Measurements from ENCODE around the gene TSR1.
A peak's percentile ranks its signal among the peaks of the same experiment; 100 is the strongest.
"Not testable (repeated sequence)": the region's sequence is repeated elsewhere in the genome, so short reads cannot be mapped to it uniquely, and the experiment has no call there.

TSR1 gene

DNA sequence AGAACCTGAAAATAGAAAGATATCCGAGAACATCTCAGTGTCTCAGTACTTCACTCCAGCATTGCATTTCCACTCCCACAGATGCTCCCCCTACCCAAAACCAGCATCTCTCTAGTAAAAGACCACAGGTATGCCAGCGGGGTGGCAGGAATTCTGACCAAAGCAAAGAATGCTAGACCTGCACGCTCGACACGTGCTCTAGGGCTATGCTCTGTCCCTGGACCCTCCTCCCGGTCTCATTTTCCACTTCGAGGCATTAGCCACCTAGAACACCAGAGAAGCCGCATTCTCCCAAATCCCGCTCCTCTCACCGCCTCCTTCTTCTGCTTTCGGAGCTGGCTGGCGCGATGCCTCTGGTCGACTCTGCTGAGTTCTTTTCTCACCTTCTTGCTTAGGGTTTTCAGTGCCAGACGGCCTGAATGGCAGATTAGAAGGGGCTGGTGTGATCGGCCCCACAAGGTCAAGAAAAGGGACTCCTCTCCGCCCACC, 487 bp downstream of the TSR1 start:
- DNase-seq, result peak; percentile 51

DNA sequence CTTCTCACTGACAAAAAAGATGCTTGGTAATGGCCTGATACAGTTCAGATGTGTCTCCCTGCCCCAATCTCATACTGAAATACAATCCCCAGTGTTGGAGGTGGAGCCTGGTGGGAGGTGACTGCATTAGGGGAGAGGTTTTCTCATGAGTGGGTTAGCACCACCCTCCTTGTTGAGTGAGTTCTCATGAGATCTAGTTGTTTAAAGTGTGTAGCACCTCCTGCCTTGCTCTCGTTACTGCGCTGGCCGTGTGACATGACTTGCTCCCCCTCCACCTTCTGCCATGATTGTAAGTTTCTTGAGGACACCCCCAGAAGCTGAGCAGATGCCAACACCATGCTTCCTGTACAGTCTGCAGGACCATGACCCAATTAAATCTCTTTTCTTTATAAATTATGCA, 5.0 kb downstream of the TSR1 start:
- peak; percentile 25 for DNase-seq

DNA sequence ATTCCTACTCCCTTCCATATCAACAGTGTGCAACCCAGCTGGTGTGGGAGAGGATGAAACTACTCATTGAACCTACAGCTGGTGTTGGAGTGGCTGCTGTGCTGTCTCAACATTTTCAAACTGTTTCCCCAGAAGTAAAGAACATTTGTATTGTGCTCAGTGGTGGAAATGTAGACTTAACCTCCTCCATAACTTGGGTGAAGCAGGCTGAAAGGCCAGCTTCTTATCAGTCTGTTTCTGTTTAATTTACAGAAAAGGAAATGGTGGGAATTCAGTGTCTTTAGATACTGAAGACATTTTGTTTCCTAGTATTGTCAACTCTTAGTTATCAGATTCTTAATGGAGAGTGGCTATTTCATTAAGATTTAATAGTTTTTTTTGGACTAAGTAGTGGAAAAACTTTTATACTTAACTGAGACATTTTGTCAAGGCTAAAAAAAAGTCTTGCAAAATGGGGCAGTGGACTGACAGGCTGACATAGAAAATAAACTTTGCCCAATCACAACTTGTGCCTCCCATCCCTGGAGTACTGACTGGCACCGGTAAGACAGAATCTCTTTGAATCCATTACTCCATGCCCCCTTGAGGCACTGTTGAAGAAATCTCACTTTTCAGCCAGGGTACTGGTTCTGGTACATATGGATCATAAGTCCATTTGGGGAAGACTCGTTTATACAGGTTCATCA, 12.5 kb downstream of the TSR1 start:
- no peak for DNase-seq

DNA sequence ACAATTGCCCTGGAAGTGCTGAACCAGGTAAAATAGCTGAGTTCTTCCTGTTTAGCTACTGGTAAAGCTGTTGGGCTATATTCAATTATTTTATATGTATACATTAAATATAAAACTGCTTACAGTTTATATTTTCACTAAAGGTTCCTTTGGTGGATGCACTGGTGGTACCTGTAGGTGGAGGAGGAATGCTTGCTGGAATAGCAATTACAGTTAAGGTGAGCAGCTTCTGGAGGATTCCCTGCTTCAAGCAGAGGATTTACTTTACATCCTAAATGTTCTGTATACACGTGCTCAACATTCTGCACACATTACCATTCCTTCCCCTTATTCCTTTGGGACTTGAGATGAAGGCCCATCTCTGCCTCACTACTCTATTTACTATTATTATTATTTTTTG, 14.9 kb downstream of the TSR1 start:
- DNase-seq, result no peak

DNA sequence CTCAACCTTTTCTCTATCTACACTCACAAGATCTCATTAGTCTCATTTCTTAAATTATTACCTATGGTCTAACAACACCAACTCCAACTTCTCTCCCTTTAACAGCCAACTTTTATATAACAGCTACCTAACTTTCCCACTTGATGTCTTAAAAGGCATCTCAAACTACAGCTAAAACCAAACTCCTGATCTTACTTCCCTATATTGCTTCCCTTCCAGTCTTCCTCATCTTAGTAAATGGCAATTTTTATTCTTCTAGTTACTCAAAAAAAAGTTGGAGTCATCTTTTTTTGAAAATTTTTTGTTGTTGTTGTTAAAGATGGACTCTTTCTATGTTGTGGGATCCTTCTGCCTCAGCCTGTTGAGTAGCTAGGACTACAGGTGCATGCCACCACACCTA, 17.2 kb downstream of the TSR1 start:
- no peak for DNase-seq

DNA sequence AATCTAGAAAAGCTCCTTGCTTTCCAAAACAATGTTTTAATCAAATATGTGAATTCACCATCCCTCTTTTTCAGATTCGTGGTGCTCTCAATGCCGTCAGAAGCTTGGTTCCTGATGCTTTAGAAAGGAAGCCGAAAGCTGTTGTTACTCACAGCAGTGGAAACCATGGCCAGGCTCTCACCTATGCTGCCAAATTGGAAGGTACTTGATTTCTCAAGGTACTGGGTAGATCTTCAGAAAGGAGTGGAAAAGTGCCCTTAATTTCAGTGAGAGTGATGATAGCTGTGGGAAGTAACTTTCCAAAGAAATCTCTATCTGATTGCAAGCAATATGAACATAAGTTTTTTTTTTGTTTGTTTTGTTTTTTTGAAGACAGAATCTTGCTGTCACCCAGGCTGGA, 18.5 kb downstream of the TSR1 start:
- DNase-seq, result no peak

DNA sequence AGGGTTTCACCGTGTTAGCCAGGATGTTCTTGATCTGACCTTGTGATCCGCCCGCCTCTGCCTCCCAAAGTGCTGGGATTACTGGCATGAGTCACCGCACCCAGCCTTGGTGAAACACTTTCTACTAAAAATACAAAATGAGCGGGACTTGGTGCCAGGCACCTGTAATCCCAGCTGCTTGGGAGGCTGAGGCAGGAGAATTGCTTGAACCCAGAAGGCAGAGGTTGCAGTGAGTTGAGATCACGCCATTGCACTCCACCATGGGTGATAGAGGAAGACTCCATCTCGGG, 19.4 kb downstream of the TSR1 start:
- not testable (repeated sequence) for DNase-seq

DNA sequence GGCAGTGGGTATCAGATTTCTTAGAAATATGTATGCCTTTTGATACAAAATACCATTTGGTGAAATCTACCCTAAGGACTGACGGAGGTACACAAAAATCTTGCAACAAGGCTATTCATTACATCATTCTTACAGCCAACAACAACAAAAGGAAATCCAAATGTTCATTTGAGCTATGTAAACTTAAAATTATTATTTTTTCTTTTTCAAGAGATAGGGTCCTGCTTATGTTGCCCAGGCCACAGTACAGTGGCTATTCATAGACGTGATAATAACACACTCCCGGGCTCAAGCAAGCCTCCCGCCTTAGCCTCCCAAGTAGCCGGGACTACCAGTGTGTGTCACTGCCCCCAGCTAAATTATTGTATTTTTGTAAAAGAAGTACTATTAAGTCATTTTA, 23.5 kb downstream of the TSR1 start:
- DNase-seq, result no peak

DNA sequence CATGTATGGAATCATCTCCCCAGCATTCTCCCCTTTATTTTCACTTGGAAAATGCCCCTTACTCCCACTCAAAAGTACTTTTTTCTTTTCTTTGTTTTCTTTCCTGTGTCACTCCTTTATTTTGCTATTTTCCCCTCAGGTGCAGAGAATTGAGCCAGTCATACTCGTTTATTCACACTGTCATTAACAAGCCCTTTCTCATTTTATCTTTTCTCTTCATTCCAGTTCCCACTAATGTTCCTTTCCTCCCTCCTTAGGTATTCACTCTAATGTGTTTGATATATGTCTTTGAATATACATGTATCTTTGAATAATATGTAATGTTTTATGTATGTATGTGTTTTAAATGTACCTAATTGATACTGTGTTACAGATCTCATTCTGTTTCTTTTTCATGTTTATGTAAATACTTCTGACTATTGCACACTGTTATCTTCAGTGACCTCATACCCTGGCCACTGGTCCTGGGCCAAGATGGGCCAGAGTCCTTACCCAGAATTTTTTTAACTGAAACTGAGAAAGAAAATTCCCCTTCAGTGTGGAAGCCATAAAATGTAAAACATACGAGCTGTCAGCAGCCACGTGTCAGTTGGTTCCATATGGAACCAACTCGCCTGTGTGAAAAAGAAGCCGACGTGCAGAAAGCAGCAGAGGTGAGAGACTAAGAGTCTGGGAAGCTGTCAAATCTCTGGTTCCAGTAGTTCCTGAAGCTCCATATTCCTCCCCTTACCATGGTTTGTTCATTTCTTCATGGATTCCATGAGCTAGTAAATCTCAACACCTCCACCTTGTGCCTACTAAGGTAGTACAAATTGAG, 26.7 kb downstream of the TSR1 start:
- no peak for DNase-seq

DNA sequence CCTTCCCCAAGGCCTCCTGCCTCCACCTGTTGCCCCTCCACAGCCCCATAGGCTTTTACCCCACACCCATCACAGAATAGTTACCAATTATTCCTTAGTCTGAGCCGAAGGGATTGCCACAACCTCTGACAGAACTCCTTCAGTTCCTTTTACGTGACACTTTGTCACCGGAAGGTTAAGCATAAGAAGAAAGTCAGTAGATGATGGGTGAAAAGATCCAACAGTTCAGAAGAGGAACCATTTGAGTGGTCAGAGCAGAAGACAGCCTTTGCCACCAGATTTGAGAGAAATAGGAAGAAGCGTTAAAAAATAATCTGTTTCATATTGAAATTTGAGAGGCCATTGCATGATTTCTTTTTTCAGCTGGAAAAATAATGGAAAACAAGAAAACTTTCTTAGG, 31.3 kb downstream of the TSR1 start:
- no peak for DNase-seq

DNA sequence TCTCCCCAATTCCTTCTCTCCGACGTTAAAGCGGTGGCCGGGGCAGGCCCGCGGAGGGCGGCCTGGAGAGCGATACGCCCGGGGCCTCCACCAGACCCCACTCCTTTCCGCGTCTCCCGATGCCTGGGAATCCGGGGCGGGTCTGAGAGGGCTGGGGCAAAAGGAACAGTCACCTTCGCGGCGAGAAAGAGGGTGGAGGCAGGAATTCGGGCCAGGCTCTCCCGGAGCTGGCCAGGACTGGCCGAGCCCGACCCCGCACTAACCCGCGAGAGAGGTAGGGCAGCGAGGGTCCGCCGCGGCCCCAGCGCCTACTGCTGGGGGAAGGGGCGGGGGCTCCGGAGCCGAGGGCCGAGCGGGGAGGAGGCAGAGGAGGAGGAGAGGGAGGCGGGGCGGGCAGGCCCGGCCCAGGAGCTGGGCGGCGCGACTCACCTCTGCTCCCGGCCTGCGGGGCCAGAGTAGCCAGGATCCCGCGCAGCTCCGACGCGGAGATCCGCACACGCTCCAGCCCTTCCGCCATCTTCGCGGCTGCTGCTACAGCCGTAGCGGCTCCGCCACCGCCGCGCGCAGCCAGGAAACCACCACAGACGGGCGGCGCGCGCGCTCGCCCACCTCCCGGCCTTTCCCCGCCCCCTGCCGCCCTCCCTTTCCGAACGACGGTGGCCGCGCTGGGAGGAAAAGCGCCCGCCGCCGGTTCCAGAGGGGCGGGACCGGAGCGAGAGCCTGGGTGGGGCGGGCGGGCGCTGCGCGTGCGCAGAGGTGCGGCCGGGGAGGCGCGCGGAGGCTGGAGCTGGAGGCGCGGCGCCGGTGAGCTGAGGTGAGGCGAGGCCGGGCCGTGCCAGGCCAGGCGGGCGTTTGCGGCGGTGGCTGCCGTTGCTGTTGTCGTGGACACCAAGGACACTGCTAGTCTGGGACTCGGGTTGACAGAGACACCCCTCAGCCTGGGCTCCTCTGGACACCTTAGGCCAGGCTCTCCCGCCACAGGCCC, 32.8 kb downstream of the TSR1 start, which contains the start of the genes SMG6 and SRR:
SMG6 (minus strand) TSS at position 582 of the 985 bp plus-strand sequence; CDS start at position 517, 65 bp downstream.
SRR (plus strand) TSS at position 747 of the 985 bp plus-strand sequence. CDS start 11,611 bp downstream, outside the sequence.
- DNase-seq, result peak; percentile 97

DNA sequence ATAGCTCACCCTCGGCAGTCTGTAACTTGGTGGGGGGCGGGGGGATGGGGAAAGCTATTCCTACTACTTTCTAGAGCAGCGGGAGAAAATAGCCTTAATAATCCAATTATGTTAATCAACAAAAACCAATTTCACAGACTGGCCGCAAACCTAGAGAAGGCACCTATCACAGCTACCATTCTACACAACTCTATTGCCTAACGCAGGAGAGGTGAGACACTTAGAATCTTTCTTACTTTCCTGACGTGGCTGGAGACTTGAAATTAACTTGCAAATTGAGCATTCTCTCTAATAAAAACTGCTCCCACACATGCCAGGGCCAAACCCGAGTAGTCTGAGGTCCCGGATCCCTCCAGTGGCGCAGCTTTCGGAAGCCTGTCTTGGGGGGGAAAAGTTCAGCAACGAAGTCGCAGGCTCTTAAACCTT, 33.5 kb downstream of the TSR1 start:
- DNase-seq, result peak; percentile 95

DNA sequence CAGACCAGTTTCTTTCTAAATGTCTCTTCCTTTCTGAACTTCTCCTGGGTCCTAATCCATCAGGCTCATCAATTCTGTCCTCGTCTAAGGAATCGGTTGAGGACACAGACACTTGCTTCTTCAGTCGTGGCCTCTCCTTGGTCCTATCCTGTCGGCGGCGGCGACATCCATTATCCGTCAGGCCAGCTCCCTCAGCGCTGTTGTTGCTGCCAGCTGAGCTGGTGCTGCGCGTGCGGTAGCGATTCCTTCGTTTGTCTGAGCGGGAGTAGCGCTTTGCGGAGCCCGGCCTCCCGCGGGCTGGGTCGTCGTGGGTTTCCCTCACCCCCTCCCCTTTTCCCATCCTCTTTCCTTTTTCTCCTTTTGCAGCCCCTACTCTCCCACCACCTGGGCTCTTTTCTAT, 36.5 kb downstream of the TSR1 start:
- no peak for DNase-seq

DNA sequence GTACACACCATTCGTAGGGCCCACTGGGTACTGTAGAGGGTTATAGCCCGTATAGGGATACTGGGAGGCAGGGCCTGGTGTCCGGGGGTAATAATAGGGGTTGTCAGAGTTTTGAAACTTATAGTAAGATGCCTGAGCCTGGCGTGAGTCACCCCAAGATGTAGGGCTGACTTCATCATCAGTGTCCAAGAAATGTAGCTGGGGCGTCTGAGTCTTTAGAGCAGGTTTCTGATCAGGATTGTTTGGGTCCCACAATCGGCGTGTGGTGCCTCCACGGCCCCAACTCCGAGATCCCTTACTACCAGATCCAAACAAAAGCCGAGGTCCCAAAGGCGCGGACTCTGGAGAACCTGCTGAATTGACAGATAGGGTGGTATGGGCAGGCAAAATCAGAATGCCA, 37.1 kb downstream of the TSR1 start:
- DNase-seq, result no peak

DNA sequence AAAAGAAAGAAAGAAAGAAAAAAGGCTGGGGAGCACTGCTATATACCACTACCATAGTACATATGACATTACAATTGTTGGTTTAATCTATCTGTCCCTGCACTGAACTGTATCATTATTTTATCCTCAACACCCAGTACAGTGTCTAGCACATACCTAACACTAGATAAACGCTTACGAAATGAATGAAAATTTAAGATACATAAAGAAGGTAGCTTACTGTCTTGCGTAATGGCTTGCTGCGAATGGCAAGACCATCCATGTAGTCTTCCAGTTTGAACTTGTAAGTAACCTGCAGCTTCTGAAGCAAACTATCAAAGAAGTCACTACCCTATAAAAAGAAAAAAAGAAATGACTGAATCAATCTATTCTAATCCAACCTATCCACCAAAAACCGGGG, 39.2 kb downstream of the TSR1 start:
- DNase-seq, result no peak

DNA sequence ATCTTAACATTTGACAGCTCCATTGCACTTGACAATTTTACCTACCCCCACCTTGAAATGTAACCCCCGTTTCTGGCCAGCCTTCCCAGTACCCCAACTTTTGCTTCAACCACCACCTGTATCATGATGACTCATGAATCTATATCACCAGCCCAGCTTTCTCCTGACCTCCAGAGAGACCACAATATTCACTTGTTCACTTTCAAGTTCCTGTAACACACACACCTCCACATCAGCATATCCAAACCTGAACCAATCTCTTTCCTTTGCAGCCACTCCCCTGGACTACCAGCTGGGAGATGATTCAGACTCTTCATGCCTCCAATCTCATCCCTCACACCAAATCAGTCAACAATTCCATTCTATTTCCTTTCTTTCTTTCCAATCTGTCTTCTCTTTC, 40.7 kb downstream of the TSR1 start:
- no peak for DNase-seq

DNA sequence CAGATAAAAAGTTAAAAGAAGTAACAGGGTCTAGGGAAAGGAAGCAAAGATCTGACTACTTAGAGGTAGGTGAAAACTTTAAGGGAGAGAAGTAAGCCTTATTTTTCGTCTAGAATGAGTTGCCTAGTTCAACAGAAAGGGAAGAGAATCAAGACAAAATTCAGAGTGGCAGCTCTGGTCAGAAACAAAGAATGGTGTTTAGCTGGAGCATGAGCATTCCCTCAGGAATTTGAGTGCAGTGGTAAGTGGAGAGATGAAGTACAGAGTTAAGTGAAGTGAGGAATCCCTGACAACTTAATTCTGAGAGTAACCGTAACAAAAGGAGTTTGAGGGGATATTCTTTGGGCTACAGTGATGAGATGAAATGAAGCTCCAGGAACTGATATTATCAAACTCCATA, 44.2 kb downstream of the TSR1 start:
- no peak for DNase-seq

DNA sequence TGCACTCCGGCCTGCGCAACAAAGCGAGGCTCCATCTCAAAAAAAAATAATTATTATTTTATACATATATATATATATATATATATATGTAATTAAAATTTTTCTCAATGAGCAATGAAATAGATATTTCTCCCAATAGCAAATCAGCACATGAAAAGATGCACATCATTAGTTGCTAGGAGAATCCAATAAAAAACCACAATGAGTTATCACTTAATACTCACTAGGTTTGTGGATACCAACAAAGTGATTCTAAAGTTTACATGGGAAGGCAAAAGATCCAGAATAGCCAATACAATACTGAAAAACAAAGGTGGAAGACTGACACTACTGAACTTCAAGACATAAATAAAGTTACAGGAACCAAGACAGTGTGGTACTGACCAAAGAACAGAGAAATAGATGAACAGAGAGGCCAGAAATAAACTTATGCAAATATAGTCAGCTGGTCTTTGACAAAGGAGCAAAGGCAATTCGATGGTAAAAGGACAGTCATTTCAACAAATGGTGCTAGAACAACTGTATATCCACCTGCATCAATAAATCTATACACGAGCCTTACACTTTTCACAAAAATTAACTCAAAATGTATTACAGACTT, 46.3 kb downstream of the TSR1 start:
- no peak for DNase-seq

DNA sequence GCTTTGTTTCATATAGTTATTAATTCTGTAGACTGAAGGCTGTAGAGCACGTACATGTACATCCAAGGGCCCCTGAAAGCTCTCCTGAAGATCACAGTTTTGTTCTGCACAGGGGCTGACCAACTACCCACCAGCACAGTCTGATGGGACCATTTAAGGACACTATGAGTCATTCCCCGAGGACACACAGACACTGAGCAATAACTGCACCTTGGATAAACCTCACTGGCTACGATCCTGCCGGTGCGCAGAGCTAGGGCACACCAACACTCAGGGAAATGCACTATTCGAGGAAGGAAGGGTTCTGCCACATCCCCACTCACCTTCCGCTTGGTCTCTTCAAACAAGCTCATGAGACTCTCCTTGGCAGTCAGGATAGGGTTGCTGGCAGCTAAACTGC, 53.0 kb downstream of the TSR1 start:
- DNase-seq, result no peak

DNA sequence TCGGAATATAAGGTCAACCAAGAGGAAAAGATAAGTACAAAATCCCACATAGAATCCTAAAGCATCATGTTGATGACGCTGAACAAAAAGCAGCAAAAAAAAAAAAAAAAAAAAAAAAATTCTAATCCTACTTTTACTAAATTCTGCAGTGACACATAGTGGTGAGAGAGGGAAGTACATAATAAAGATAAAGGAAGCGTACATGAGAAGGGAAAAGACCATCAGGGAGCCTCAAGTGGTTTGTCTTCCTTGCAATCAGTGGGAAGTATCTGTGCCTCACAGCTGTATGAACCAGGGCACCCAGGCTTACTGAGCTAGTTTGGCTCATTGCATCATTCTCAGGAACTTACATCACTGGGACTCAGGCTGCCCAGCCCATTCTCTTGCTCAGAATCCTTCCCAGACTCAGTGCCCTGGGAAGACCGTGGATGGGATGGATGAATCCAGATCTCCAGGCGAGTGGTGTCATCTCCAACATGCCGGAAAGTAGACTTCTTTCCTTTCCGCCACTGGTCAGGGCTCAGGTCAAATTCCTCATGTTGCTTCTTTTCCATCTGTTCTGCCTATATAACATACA, 53.9 kb downstream of the TSR1 start:
- DNase-seq, result peak; percentile 78

DNA sequence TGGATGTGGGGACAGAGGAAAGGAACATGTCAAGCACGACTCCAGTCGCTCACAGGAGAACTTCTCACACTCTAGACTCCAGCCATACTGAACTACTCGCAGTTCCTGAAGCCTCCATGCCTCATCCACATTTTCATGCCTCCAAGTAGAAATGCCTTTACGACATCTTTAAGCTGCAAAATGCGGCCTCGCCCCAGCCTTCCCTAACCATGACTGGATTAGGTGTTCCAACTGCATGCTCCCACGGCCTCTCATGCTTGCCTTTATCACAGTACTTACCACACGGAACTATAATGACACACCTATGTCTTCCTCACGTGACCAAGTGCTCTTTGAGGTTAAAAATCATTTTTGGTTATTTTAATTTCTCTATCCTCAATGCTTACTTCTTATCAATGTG, 56.5 kb downstream of the TSR1 start:
- no peak for DNase-seq

DNA sequence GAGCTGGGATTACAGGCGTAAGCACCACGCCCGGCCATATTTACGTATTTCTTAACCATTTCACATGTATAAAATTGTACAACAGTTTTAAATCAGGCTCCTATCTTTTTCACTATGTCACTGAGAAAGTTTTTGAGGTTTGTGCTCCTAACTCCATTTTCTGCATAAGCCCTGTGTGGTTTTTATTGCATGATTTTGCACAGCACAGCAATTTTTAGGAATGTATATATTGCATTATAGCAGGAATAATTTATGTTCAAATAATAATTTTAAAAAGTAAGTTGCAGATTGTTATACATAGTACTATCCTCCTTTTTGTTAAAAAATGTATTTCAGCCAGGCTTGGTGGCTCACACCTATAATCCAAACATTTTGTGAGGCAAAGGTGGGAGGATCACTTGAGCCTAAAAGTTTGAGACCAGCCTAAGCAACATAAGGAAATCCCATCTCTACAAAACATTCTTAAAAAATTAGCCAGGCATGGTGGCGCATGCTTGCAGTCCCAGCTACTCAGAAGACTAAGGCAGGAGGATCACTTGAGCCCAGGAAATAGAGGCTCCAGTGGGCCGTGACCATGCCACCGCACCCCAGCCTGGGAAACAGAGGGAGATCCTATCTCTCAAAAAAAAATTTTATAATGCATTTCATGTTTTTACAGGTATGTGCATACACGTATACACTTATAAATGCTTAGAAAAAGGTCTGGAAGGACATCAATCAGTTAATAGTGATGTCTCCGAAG, 58.7 kb downstream of the TSR1 start:
- DNase-seq, result no peak

Measured in NCI-H82 (cell line).